ENCODE results near the gene UHMK1.
"Not testable (repeated sequence)": the region's sequence is repeated elsewhere in the genome, so short reads cannot be mapped to it uniquely, and the experiment has no call there.

The UHMK1 gene, protein sequence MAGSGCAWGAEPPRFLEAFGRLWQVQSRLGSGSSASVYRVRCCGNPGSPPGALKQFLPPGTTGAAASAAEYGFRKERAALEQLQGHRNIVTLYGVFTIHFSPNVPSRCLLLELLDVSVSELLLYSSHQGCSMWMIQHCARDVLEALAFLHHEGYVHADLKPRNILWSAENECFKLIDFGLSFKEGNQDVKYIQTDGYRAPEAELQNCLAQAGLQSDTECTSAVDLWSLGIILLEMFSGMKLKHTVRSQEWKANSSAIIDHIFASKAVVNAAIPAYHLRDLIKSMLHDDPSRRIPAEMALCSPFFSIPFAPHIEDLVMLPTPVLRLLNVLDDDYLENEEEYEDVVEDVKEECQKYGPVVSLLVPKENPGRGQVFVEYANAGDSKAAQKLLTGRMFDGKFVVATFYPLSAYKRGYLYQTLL

DNA sequence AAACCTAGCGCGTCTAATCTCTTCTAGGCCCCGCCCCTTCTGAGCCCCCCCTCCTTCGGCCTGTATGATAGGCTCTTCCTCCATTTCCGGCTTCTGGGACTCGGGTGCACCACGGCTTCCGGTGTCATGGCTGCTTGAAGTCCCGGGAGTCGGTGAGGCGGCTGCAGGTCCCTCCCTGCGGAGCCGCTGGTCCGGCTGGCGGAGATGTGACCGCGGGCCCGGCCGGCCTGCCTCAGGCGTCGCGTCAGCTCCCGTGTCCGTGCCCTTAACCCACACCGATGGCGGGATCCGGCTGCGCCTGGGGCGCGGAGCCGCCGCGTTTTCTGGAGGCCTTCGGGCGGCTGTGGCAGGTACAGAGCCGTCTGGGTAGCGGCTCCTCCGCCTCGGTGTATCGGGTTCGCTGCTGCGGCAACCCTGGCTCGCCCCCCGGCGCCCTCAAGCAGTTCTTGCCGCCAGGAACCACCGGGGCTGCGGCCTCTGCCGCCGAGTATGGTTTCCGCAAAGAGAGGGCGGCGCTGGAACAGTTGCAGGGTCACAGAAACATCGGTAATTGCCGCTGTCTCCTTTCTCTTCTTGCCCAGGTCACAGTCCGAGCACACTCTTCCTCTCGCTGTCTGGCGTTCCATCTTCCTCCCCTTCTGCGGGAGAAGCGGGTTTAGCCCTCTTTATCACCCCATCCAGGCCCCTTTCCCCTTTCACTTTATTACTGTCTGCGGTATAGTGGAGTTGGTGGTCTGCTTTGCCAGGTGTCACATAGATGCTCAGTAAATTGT is at the start of gene UHMK1:
TSS of gene UHMK1 (plus strand) at position 96 of the 773 bp plus-strand sequence. CDS start at position 279, 183 bp downstream.
- DNase-seq (ENCODE audit: low read depth, low spot score), result peak; percentile 61

DNA sequence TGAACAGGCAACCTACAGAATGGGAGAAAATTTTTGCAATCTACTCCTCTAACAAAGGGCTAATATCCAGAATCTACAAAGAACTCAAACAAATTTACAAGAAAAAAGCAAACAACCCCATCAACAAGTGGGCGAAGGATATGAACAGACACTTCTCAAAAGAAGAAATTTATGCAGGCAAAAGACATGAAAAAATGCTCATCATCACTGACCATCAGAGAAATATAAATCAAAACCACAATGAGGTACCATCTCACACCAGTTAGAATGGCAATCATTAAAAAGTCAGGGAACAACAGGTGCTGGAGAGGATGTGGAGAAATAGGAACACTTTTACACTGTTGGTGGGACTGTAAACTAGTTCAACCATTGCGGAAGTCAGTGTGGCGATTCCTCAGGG is 43.3 kb upstream of the UHMK1 start:
- DNase-seq (ENCODE audit: low read depth, low spot score), result not testable (repeated sequence)

DNA sequence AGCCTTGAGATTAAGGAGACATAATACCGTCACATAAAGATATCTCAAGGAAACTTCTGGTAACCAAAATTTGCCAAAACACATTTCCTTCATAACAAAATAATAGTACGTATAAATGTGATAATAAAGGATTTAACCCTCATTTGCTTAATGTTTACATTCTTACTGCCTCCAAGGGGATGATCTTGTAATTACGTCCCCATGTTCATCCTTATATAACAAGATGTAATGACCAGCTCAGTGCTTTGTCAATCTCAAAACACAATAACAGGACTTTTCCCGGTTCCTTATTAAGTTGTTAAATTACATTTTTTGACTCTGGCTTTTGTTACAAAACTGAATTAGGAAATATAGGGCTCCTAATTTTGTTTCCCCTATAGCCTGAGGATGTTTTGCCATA is 41.3 kb upstream of the UHMK1 start:
- DNase-seq (ENCODE audit: low read depth, low spot score), result no peak

DNA sequence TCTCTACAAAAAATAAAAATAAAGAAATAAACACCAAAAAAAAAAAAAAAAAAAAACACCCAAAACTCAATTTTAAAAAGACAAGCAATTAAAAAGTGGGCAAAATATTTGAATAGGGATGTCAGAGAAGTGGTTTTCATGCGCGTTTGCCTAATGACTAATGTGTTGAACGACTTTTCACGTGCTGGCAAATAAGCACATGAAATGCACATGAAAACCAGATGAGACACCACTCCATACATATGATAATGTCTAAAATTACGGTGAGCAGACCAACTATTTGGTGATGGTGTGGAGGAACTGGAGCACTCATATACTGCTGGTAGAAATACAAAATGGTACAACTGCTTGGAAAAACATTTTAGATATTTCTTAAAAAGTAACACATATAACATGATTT is 39.4 kb upstream of the UHMK1 start:
- DNase-seq (ENCODE audit: low read depth, low spot score), result no peak

DNA sequence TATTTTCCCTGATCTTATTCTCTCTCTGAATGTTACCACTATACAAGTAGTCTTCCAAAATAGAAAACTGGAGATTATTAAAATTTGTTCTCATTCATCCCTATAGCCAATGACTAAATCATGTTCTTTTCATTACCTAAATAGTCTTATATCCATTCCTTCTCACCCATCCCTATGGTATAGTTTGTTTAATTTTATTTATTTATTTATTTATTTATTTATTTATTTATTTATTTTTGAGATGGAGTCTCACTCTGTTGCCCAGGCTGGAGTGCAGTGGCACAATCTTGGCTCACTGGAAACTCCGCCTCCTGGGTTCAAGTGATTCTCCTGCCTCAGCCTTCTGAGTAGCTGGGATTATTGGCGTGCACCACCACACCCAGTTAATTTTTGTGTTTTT is 35.2 kb upstream of the UHMK1 start:
- not testable (repeated sequence) for DNase-seq (ENCODE audit: low read depth, low spot score)

DNA sequence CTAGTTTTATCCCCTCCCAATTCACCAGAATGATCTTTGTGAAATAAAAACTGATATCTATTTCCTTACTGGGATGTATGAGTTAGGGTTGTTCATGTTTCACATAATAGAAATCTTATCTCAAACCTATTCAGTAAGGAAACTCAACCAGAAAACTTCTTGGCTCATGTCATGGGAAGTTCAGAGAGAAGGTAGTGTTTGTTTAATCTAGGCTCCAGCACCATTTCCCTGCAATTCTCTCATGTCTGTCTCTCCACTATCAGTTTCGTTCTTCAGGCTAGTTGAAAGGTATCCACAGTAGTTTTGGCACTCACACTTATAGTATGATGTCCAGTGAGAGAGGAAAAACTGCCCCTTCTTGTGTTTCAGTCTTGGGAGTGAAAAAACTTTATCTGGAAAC is 34.6 kb upstream of the UHMK1 start:
- DNase-seq (ENCODE audit: low read depth, low spot score), result no peak

DNA sequence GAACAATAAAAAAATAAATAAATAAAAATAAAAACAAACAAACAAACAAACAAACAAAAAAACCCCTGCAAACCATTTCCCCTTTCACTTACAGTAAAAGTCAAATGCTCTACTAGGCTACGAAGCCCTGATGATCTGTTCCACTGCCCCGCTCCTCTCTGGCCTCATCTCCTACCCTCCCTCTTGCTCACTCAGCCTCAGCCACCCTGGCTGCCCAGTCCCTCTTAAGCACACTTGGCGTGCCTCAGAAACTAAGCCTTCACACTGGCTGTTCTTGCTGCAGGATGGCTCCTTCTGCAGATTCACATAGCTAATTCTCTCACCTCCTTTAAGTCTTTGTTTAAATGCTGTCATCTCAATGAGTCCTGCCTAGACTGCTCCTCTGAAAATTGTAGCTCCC is 30.8 kb upstream of the UHMK1 start:
- DNase-seq (ENCODE audit: low read depth, low spot score), result no peak

DNA sequence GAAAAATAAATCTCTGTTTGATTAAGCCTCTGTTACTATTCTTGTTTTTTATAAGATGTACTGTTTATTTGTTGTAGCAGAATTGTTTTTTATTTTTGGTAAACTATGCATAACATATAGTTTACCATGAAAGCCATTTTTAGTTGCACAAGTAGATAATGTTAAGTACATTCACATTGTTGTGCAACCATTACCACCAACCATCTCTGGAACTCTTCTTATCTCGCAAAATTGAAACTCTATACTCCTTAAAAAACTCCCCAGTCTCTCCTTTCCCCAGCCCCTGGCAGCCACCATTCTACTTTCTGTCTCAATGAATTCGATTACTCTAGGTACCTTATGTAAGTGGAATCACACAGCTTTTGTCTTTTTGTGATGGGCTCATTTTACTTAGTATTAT is 27.4 kb upstream of the UHMK1 start:
- no peak for DNase-seq (ENCODE audit: low read depth, low spot score)

DNA sequence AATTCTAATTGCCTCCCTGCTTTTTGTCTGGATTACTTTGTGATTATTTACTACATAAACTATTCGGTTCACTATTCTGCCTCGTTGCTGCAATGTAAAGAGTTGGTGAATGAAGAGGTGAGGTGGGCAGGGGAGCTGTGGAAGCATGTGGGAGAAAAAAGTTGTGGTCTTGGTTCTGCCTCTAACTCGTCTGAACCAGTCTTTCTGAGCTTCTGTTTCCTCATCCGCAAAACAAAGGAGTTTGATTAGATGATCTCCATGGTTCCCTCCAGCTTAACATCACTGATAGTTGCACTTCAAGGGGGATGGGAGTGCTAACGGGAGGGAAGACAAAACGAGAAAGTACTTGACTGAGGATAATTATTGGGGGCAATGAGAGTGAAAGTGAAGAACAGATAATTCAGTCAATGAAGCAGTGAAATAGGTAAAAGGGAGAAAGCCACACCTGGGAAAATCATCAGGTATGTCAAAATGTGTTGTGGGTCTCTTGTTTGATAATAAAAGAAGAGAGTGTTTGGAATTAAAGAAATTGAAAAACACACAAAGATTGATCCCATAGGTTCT is 26.2 kb upstream of the UHMK1 start:
- no peak for DNase-seq (ENCODE audit: low read depth, low spot score)

DNA sequence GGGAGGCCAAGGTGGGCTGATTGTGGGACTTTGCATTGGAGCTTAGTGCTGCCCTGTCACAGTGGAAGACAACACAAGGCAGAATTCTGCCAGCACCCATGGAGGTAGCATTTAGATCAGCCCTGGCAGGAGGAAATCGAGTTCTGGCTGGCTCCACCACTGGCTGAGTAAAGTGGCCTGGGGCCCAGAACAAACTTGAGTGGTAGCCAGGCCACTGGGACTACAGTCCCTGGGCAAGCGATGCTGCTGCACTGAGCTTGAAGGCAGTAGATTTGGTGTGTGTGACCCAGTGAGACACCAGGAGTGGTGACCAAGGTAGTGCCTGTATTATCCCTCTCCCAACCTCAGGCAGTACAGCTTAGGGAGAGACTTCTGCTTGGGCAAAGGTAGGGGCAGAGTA is 22.5 kb upstream of the UHMK1 start:
- DNase-seq (ENCODE audit: low read depth, low spot score), result no peak

DNA sequence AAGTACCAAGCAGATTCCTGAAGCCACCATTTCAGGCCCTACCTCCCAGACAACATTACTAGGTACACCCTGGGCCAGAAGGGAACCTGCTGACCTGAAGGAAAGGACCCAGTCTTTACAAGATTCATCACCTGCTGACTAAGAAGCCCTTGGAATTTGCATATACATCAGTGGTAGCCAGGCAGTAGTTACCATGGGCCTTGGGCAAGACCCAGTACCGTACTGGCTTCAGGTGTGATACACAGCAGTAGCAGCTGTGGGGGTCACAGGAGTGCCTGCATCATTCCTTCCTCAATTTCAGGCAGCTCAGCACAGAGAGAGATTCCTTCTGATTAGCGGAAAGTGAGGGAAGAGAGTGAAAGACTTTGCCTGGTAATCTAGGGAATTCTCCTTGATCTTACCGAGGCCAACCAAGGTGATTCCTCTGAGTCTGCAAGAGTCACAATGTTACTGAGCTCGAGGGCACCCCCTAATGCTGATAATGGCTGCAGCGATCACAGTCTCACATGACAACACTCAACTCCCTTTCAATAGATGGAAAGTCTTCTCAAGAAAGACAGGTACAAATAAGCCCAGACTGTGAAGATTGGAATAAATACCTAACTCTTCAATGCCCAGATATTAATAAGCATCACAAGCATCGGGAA is 22.0 kb upstream of the UHMK1 start:
- no peak for DNase-seq (ENCODE audit: low read depth, low spot score)

DNA sequence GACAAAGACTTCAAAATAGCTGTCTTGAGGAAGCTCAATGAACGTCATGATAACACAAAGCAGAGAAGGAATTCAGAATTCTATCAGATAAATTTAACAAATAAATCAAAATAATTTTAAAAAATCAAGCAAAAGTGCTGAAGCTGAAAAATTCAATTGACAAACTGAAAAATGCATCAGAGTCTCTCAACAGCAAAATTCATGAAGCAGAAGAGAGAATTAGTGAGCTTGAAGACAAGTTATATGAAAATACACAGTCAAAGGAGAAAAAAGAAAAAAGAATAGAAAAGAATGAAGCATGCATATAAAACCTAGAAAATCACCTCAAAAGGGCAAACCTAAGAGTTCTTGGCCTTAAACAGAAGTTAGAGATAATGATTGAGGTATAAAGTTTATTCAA is 21.0 kb upstream of the UHMK1 start:
- DNase-seq (ENCODE audit: low read depth, low spot score), result no peak

DNA sequence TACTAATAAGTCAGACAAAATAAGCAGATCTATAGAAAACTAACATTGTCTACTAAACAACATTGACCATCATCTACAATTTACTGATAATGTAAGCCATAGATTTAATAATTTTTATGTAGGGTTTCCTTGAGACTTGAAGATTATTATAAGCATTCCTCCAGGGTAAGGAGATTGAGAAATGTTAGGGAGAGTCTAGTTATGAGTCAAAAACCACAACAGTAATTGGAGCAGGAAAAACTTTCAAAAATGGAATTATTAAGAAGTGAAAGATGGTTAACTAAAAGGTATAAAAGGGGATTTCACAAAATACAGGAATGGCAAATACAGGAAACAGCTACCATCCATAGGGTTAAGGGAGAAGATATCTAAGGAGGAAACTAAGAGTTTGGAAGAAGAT is 12.4 kb upstream of the UHMK1 start:
- DNase-seq (ENCODE audit: low read depth, low spot score), result no peak

DNA sequence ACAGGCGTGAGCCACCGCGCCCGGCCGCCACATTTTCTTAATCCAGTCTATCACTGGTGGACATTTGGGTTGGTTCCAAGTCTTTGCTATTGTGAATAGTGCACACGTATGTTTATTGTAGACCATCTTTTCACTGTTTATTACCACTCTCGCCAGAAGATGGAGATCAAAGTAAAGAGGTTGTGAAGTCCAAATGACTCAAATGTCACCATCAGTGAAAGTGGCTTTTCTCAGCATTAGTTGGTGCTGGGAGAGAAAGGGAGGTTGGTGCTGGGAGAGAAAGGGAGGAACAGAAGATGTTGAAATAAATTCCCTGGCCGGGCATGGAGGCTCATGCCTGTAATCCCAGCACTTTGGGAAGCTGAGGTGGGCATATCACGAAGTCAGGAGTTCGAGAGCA is 10.4 kb upstream of the UHMK1 start:
- no peak for DNase-seq (ENCODE audit: low read depth, low spot score)

DNA sequence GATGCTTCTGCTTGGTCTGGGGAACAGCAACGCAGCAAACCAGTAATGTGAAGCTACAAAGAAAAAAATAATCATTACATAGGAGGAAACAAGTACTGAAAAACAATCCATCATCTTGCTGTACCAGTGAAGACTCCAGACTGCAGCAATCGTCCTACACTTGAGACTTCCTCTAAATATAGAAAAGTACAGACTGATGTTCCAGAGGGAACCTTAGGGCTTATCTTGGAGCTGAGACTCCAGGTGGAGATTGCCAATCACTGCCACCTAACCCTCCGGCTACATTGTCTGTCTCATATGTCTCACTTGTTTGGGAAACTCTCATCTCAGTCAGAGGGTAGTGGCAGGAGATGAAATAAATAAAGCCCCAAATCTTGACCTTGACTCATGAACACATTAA is 9.4 kb upstream of the UHMK1 start:
- no peak for DNase-seq (ENCODE audit: low read depth, low spot score)

DNA sequence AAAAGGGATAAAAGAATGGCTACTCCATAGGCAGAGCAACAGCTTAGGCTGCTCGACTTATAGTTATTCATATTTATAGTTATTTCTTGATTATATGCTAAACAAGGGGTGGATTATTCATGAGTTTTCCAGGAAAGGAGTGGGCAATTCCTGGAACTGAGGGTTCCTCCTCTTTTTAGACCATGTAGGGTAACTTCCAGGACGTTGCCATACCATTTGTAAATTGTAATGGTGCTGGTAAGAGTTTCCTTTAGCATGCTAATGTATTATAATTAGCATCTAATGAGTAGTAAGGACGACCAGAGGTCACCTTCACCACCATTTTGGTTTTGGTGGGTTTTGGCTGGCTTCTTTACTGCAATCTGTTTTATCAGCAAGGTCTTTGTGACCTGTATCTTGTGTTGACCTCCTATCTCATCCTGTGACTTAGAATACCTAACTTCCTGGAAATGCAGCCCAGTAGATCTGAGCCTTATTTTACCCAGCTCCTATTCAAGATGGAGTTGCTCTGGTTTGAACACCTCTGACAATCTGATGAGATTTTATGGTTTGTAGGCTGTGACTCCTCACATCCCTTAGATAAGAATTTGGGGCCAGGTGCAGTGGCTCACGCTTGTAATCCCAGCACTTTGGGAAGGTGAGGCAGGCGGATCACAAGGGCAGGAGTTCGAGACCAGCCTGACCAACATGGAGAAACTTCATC is 1.9 kb upstream of the UHMK1 start:
- not testable (repeated sequence) for DNase-seq (ENCODE audit: low read depth, low spot score)

DNA sequence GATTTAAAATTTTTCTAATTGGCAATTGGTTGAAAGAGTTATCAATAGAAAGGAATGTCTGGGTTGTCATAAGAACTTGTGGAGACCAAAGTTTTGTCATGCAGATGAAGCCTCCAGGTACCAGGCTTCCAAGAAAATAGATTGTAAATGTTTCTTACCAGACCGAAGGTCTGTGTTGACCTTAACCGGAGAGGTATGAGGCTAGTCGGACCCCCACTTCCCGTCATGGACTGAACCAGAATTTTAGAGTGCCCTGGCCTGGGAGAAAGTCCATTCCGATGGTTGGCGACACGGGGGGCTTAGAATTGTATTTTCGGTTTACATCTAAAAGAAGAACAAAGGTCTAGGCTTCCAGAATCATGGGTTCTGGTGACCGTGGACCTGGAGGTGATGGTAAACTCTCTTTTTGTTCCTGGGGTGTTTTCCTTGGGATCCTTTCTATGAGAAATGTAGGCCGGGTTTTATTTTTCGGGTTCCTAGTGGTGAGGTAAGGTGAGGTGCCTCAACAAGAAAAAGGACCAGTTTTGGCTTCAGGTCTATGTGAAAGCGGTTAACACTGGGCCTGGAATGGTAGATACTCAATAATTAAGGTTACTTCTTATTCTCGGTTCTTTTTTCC is 405 bp upstream of the UHMK1 start:
- no peak for DNase-seq (ENCODE audit: low read depth, low spot score)

DNA sequence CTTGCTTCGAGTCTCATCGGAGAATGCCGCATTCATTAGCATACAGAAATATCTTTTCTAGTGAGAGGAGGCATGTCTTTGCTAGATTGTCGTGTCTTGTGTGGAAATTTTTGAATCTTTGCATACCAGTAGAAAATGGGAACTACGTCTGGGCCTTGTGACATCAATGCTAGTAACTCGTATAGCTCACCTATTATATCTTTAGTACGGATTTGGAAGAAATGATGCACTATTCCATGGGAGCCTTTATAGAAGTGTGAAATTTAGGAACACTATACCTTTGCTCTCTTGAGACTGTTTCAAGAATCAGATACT is 835 bp downstream of the UHMK1 start:
- no peak for DNase-seq (ENCODE audit: low read depth, low spot score)

DNA sequence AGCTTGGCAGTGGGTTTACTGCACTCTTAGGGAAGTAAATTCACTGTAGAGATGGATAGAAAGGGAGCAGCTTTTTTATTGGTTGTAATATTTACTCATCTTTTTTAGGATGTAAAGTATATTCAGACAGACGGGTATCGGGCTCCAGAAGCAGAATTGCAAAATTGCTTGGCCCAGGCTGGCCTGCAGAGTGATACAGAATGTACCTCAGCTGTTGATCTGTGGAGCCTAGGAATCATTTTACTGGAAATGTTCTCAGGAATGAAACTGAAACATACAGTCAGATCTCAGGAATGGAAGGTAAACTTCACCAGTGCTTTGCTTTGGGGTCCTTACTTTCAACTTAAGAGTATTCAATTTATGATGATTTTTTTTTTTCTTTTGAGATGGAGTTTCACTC is 3.2 kb downstream of the UHMK1 start:
- no peak for DNase-seq (ENCODE audit: low read depth, low spot score)

DNA sequence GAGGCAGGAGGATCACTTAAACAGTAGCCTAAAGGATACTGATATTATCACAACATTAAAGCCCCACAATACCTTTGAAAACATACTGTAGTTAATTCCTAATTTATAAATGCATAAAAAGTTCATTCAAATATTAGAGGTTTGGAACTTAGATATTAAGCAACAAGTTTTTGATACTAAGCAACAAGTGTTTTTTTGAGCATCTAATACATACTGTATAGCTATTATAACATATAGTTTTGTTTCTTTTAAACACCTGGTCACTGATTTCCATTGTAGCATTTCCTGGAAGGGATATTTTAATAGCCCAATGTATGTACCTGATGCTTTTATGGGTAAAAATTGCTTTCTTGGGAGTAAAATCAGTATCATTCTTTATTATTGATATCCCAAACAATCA is 4.5 kb downstream of the UHMK1 start:
- DNase-seq (ENCODE audit: low read depth, low spot score), result no peak

DNA sequence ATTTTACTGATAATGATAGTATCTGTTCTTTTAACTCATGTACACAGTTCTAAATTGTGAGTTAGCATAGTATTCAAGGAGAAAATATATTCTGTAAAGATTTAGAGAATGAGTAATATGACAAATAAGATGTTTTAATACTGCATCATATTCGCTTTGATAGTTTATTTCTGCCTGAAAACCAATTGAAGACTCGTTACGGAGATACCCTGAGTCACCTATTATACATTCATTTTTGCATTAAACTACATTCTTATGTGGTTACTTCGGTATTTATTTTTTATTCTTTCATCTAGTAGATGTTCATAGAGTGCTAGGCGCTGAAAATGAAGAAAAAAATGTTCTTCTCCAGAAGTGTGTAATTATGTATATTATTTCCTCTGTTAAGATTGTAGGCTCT is 5.3 kb downstream of the UHMK1 start:
- no peak for DNase-seq (ENCODE audit: low read depth, low spot score)
